NCI-H1105 (cell line): Measurements from ENCODE around the gene GABBR2.

Experiments used
- DNase-seq: peaks from one replicate; lab custom pipeline; 2025; lab: John Stamatoyannopoulos, UW

Gene GABBR2

GRCh38 chr9:98721643-98722042 is 12.9 kb upstream of the GABBR2 start:
- no peak for DNase-seq

- no peak for DNase-seq
Measured at GRCh38 chr9:98720402-98720801, 11.7 kb upstream of the GABBR2 start.

GRCh38 chr9:98719055-98719454 is 10.3 kb upstream of the GABBR2 start:
- no peak for DNase-seq

- no peak for DNase-seq
Measured at GRCh38 chr9:98714833-98715232, 6.1 kb upstream of the GABBR2 start.

- DNase-seq, result no peak
Measured at GRCh38 chr9:98712987-98713386, 4.3 kb upstream of the GABBR2 start.

- no peak for DNase-seq
Measured at GRCh38 chr9:98709968-98710965, 1.5 kb upstream of the GABBR2 start.

GRCh38 chr9:98708103-98708932 is 417 bp downstream of the GABBR2 start:
- no peak for DNase-seq

GRCh38 chr9:98707166-98708102 is 1.3 kb downstream of the GABBR2 start:
- peak; percentile 66 for DNase-seq

- DNase-seq, result no peak
Measured at GRCh38 chr9:98706651-98707165, 2.0 kb downstream of the GABBR2 start.

GRCh38 chr9:98702835-98703380 is 5.8 kb downstream of the GABBR2 start:
- no peak for DNase-seq

GRCh38 chr9:98702340-98702739 is 6.4 kb downstream of the GABBR2 start:
- no peak for DNase-seq

- DNase-seq, result no peak
Measured at GRCh38 chr9:98701576-98701975, 7.2 kb downstream of the GABBR2 start.

- no peak for DNase-seq
Measured at GRCh38 chr9:98700801-98701200, 7.9 kb downstream of the GABBR2 start.

- no peak for DNase-seq
Measured at GRCh38 chr9:98698856-98699255, 9.9 kb downstream of the GABBR2 start.

GRCh38 chr9:98694943-98695342 is 13.8 kb downstream of the GABBR2 start:
- no peak for DNase-seq

- no peak for DNase-seq
Measured at GRCh38 chr9:98692392-98692791, 16.3 kb downstream of the GABBR2 start.

- no peak for DNase-seq
Measured at GRCh38 chr9:98691890-98692289, 16.8 kb downstream of the GABBR2 start.

- no peak for DNase-seq
Measured at GRCh38 chr9:98690686-98691085, 18.0 kb downstream of the GABBR2 start.

GRCh38 chr9:98688710-98689495 is 19.8 kb downstream of the GABBR2 start:
- DNase-seq, result no peak

- no peak for DNase-seq
Measured at GRCh38 chr9:98687911-98688310, 20.8 kb downstream of the GABBR2 start.
